SH-SY5Y (cell line): ENCODE results near the gene ACOT8.

Experiments used
- GATA2 ChIP-seq: IDR thresholded peaks from 2 replicates; pipeline ENCODE4 v1.6.1; 2011; ENCODE audit warnings: mild to moderate bottlenecking, low read depth, low read length
- GATA3 ChIP-seq: IDR thresholded peaks from 2 replicates; pipeline ENCODE4 v1.6.1; 2011; ENCODE audit warnings: low read depth, mild to moderate bottlenecking, low read length, moderate library complexity

- TF ChIP-seq GATA3: no peak
- TF ChIP-seq GATA2: no peak
Observed at GRCh38 chr20:45867136-45867818, 10.1 kb upstream of the ACOT8 start.
